ENCODE data around the gene STK35. TPM values are rescaled to one million over a fixed set of nuclear protein-coding genes. Genes with fewer than 3 reads are reported as not detected.

Gene STK35
- 10 to 100 TPM; 20.2 to 23.3 (median 22.2) TPM for total RNA-seq
- long read RNA-seq, donor 1, full-length matches to known transcripts: 1 of 20 reads
- long read RNA-seq, donor 1, partial matches to known transcripts: 4 of 20 reads
- long read RNA-seq, donor 1, other reads (novel, unspliced or antisense): 15 of 20 reads
- long read RNA-seq, donor 2, partial matches to known transcripts: 0 of 7 reads
- long read RNA-seq, donor 2, other reads (novel, unspliced or antisense): 7 of 7 reads

DNA sequence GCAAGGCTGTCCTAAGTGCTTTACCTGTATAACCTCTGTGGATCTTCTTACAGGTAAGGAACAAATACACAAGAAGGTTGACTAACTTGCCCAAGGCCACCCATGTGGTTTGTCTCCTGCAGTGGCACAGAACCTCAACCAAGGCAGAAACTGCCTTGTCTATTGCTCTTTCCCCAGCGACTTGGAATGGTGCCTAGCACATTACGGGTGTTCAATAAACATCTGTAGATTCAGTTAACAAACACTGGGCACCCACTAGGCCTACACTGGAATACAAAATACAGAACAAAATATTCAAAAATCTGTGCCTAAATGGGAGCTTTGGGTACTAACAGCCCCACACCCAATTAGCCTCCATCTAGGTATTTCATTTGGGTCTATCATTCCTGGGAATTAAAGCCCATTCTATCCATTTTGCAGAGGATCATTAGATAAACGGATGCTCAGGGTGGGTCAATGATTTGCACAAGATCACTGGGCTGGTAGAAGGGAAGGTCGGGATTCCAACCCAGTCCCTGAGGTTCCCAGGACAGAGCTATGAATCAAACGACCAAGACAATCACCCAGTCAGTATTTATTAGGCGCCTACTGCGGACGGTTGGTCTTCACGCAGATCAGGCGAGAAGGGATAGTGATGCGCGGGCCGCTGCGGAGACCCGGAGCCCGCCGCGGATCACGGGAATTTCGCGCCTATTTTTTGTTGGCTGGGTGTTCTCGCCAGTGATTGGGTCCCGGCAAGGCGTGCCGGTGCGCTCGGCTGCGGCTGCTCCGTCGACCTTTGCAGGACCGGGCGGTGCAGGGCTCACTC is at the start of gene STK35:
Gene STK35 (plus strand): TSS at position 771 of the 808 bp plus-strand sequence. CDS start 55 bp downstream, outside the sequence.
- DNase-seq: peak in 2 of 3 donors; percentile 20 to 88
- H3K9me3 ChIP-seq: no peaks in the 10 kb centered on the region
- peaks cover 4% of the 10 kb centered on the region for H3K36me3 ChIP-seq (ENCODE audit: low read depth)
- intact Hi-C loops (cut with DNase I, micrococcal nuclease): no loop called here
- H3K4me3 ChIP-seq: peak within 1 kb of the TSS; percentile 95
- H3K4me1 ChIP-seq (ENCODE audit: low read depth): peaks cover 31% of the 10 kb centered on the region
- peak; percentile 68 for ATAC-seq
- TF ChIP-seq, protein P1, sequence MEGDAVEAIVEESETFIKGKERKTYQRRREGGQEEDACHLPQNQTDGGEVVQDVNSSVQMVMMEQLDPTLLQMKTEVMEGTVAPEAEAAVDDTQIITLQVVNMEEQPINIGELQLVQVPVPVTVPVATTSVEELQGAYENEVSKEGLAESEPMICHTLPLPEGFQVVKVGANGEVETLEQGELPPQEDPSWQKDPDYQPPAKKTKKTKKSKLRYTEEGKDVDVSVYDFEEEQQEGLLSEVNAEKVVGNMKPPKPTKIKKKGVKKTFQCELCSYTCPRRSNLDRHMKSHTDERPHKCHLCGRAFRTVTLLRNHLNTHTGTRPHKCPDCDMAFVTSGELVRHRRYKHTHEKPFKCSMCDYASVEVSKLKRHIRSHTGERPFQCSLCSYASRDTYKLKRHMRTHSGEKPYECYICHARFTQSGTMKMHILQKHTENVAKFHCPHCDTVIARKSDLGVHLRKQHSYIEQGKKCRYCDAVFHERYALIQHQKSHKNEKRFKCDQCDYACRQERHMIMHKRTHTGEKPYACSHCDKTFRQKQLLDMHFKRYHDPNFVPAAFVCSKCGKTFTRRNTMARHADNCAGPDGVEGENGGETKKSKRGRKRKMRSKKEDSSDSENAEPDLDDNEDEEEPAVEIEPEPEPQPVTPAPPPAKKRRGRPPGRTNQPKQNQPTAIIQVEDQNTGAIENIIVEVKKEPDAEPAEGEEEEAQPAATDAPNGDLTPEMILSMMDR (IDR thresholded peaks at IDR 0.05): no peak

DNA sequence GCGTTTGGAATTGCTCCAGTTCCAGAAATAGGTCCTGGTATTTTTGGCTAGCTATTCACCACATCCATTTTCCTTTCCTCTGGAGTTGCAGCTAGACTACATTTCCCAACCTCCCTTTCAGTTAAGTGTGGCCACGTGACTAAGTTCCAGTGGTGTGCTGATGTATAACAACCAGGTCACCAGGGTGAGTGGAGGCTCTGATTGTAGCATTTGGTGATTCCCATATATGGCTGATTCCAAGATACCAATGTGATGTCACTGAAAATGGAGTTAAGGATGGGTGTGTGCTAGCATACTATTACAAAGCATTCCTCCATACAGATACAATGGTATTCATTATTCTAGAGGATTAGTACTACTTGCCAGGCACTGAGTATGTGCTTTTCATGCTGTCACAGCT is 49.7 kb upstream of the STK35 start:
- intact Hi-C loops (cut with DNase I, micrococcal nuclease): no loop called here

DNA sequence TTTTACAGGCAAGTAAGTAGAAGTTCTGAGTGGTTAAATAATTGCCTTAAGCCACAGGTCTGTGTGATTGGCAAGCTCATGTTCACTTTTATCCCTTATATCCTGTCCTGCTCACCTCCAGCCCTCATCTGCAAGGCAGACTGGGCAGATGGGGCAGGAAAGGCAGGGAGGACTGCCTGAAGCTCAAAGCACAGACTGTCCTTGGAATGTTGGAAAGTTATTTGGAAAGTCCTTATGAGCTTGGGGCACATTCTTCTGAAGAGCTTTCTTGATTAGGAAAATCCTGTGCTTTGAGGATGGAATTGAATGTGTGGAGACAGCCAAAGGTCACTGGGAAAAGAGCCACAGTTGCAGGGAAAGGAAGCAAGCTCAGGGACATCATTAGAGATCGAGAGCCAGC is 48.9 kb upstream of the STK35 start:
- H3K4me3 ChIP-seq: no peak overlapping the region
- no peaks in the 10 kb centered on the region for H3K4me1 ChIP-seq (ENCODE audit: low read depth)
- H3K9me3 ChIP-seq: peaks cover 6% of the 10 kb centered on the region
- TF ChIP-seq, protein P1 (IDR thresholded peaks at IDR 0.05): no peak
- intact Hi-C loops (cut with DNase I, micrococcal nuclease): no loop called here
- DNase-seq (no peak), ATAC-seq (no peak)
- no peaks in the 10 kb centered on the region for H3K36me3 ChIP-seq (ENCODE audit: low read depth)

More for the DNA sequence above, 49.7 kb upstream of the STK35 start:
- Histone ChIP-seq H3K9me3 (peaks cover 6% of the 10 kb centered on the region), H3K4me3 (no peak overlapping the region), H3K4me1 (ENCODE audit: low read depth) (no peaks in the 10 kb centered on the region), H3K36me3 (ENCODE audit: low read depth) (no peaks in the 10 kb centered on the region)
- TF ChIP-seq, protein P1 (IDR thresholded peaks at IDR 0.05): no peak
- no peak for ATAC-seq
- no peak for DNase-seq

DNA sequence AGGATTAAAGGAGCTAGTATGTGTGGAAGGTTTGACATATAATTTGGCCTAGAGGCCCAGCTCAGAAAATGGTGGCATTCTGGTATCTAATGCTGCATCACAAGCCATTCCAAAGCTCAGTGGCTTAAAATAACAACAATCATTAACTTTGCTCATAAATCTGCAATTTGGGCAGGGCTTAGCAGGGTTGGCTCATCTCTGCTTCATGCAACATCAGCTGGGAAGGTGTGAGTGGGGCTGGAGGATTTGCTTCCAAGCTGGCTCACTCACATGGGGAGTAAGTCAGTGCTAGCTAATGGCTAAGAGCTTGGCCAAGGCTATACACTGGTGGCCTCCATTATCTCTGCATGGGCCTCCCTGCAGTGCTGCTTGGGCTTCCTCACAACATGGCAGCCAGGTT is 48.0 kb upstream of the STK35 start:
- TF ChIP-seq, protein P1 (IDR thresholded peaks at IDR 0.05): no peak
- ATAC-seq: no peak
- intact Hi-C loops (cut with DNase I, micrococcal nuclease): no loop called here
- Histone ChIP-seq H3K36me3 (ENCODE audit: low read depth) (no peaks in the 10 kb centered on the region), H3K4me3 (no peak overlapping the region), H3K9me3 (peaks cover 11% of the 10 kb centered on the region), H3K4me1 (ENCODE audit: low read depth) (no peaks in the 10 kb centered on the region)
- DNase-seq: no peak

DNA sequence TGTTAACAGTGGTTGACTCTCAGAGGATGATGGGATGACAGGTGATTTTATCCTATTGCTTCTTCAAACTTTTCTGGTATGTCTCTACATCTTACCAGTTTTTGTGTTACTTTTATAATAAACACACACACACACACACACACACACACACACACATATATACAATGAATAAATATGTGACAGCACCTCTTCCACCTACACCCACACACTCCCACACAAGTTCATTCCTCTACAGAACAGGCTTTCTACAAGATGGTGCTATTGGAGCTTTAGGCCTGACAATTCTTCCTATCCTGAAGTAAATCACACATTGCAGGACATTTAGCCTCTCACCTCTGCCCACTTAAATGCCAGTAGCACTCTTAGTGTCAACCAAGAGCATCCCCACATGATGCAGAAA is 46.7 kb upstream of the STK35 start:
- TF ChIP-seq, protein P1 (IDR thresholded peaks at IDR 0.05): no peak
- H3K4me1 ChIP-seq (ENCODE audit: low read depth): no peaks in the 10 kb centered on the region
- intact Hi-C loops (cut with DNase I, micrococcal nuclease): no loop called here
- no peak for ATAC-seq
- peaks cover 13% of the 10 kb centered on the region for H3K9me3 ChIP-seq
- DNase-seq: no peak
- no peaks in the 10 kb centered on the region for H3K36me3 ChIP-seq (ENCODE audit: low read depth)
- no peak overlapping the region for H3K4me3 ChIP-seq

Measured in mucosa of descending colon (tissue), 3 donors.